GM19372 (cell line): ENCODE results near the gene XRCC3.

Experiments used
- ATAC-seq: cut with Tn5 transposase; IDR thresholded peaks from one replicate; pipeline ENCODE4 v1.9.1; 2021; ENCODE audit warnings: mild to moderate bottlenecking, low read depth, moderate library complexity; ENCODE audit not compliant: unreplicated experiment

Gene XRCC3

DNA sequence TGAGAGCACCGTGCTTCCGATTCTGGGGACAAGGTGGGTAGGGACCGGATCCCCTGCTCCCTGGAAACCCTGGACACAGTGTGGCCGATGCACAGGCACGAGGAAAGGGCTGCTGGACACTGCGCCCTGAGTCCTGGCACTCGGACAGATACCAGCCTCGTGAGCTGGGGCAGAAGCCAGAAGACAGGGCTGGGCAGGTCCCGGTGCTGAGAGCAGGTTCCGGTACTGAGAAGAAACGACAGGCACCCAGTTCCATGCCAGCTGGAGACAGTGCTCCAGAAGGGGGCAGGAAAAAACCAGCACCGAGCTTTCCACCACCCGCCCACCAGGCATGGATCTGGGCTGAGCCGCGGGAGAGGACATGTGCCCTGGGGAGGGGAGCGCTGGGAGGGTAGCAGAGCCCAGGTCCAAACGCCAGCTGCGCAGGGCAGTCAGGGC, 6.5 kb downstream of the XRCC3 start:
- ATAC-seq, result no peak

DNA sequence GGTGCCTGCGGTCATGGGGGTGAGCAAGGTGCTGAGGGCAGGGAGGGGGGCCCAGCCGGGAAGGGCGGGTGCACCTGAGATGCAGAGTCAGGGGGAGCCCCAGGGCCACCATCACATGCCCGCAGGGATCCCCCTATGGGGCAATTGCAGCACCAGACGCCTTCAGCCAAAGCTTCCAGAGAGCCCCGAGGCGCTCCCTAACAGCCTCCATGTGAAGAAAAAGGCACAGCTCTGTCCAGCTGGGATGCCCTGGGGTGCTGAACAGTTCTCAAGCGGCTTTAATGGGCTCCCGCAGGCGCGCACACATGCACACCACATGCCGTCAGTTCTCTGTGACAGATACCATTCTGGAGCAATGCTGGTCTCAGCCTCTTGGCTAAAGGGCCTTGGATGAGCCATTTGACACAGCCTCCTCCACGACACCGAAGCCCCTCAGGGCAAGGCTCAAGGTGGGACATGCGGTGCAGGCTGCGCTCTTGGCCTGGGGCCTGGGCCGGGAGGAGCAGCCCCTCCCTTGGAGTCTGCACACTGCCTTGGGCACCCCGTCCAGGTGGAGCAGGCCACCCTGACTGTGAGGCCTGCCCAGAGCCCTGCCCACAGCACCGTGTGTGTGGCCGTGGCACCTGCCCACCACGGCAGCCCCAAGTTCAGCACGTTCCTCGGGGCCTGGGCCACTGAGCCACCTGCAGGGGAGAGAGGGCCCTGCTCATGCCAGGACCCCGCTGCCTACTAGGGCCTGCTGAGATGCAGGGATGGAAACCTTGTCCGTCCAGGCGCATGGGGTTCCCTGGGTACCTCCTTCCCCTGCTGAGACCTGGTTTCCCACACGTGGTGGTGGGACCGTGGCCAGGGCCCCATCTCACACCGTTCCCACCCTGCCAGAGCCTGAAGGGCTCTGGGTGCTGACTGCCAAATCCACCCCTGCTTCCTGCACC, 7.7 kb downstream of the XRCC3 start:
- ATAC-seq, result no peak

DNA sequence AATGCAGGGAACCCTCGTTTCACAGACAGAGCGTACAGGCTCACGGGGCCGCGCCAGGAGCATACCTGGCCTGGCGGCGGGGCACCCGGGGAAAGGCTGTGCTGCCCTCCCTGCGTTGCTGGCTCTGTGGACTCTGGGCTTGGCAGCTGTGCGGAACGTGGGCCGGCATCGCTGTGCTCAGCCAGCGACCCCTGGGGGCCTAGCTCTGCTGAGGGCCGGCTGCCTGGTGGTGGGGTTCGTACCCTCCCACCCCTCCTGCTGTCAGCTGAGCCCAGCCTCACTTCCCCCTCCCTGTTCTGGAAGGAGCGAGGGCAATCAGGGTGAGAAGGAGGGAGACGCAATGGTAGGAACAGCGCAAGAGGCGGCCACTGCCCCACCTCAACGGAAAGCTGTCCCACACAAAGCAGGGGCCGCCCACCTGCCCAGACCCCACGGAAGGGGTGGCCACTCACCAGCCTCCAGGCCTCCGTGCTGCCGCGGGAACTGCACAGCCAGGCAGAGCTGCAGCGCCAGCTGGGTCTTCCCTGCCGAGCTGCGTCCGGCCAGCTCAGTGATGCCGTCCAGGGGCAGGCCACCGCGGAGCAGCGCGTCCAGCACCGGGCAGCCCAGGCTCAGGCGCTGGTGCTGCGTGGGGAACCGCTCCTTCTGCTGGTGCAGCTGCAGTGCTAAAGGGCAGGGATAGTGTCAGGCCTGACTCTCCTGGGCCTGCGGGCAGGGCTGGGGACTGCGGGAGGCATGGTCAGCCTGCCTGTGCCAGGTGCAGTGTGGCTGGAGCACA, 8.5 kb downstream of the XRCC3 start:
- ATAC-seq, result no peak

DNA sequence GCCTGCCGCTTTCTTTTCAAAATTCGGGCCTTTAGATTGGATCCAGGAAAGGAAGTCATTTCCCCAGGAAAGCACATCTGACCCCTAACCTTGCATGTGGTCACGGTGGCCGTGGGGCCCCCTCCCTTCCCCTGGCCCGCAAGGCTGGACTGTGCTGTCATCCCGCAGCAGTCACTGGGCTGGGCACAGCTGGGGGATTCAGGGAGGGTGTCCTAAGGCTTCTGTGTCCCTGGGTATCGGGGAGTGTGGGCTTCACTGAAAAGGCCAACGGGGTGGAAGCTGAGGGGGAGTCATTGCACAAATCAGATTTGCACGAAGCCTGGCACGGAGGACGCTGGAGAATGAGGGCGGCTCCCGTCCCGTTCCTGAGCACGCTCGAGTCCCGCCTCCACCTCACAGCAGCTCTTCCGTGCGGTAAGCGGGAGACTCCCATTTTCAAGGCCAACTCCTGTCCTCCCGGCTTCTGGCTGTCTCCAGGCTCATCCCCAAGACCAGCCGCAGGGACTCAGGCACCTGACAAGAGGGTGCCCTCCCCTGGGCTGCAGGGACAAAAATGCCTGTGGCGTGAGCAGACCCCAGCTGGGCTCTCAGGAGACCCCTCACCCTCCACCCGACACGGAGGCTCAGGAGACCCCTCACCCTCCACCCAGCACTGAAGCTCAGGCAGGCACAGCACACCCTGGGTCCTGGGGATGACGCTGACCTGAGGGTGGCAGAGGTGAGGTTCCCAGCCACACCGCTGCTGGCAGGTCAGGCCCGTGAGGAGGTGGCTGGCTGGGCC, 9.6 kb downstream of the XRCC3 start:
- no peak for ATAC-seq

DNA sequence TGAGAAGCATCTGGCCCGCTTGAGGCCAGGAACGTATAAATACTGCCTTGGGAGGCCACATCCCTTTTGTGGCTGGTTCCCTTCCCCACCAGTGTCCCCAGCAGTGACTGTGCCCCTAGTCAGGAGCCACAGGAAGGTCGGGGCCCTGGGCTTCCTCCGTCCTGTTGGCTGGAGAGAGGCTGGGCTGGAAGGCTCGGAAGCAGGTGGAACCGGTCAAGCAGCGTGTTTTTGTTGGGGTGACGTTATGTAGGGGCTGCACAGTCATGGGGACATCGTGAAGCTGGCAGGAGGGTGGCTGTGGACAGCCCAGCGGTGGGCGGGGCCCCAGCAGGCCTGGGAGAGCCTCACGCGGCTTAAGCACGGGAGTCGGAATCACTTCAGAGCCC, 10.1 kb downstream of the XRCC3 start:
- no peak for ATAC-seq

DNA sequence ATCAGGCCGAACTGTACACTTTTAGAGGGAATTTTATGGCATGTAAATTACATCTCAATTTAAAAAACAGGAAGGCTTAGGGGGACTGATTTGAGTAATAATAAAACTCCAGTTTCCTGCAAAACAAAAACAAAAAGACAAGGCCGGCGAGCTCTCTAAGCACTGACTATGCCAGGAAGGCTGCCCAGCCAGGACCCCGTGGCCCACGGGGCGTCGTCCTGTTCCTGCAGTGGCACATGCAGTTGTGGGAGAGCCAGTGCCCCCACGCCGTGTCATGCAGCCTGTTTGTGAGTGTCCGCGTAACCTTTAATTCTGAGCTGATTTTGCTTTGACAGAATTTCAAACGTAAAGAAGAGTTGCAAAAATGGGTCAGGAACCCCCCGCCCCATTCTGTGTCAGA, 10.5 kb downstream of the XRCC3 start:
- ATAC-seq, result no peak

DNA sequence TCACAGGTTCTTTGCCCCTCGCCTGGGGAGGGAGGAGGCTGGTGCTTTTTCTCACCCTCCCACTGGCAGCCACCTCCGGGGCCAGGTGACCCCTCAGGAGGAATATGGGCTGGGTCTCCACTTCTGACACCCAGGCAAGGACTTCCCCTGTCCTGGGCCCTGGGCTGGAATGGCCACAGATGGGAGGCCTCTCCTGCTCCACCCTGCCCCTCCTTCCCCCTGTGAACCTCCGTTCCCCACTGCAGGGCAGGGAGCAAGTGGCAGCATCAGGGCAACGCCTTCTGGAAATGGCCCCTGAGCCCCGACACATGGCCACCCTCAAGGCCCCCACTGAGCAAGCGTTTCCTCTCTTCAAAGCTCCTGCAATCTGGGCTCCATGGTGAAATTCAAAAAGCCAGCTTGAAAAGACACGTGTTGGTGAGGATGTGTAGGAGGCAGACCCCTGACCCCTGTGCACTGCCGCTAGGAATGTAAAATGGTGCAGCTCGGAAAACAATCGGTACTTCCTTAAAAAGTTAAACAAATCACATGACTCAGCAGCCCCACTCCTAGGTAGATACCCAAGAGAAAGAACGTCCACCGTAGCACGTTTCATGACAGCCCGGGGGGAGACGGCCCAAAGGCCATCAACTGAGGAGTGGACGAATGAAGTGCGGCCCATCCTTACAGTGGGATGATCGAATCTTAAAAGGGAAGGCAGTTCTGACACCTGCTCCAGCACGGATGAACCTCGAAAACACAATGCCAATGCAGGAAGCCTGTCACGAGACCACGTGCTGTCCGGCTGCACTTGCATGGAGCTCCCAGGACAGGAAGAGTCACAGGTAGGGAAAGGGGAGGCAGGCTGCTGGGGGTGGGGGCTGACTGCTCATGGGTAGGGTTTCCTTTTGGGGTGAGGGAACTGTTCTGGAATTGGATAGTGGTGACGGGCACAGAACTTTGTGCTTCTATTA, 11.5 kb downstream of the XRCC3 start:
- no peak for ATAC-seq

DNA sequence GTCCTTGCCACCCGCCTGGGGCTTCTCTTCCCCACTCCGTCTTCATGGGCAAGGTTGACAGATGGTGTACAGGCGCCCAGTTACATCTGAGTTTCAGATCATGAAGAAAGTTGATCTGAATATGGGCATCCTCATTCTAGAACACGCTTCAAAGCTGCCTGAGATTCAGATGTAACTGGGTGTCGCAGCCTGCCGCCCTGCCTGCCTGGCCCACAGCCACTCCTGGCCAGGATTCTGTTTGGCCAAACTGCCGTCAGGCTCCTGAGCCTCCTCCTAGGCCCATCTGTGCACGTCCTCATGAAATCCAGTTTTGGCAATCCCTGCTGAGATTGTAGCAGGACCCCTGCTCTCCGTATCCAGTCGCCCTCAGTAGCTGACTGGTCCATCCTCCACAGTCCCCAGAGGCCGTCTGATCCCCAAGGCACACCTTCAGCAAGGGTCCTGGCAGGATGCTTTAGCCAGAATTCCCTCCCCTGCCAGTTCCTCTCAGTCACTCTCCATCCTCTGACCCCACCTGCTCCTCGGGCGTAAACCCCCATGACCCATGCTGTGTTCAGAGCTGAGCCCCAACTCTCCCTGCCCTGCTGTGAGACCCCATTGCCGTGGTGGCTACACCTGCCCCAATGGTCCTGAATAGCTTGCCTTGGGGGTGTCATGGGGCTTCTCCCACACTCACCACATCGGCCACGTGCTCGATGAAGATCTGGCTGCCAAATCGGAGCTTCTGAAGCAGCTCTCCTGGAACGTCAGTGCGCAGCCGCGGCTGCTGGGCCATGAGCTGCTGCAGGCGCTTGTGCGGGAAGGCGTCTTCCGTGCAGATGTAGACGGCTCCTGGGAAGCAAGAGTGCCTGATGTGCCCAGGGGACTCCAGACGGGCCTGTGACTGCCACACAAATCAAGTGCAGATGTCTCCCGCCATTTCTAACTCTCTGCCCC, 12.5 kb downstream of the XRCC3 start:
- no peak for ATAC-seq

DNA sequence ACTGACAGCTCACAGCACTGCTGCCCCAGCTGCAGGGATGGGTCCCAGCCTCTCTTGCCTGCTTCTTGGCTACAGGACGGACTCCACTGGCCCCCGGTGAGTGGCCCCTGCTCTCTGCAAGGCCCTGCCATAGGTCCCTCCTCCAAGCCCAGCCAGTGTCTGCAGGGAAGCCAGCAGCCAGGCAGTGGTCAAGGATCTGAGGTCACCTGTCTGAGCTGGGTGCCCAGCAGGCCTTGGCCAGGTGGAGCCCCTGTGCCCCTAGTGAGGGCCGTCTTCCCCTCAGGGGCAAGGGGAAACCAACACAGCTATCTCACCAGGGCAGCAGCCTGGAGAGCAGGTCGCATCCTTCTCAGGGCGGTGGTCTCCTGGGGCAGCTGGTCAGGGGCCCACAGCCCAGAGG, 13.2 kb downstream of the XRCC3 start:
- no peak for ATAC-seq

DNA sequence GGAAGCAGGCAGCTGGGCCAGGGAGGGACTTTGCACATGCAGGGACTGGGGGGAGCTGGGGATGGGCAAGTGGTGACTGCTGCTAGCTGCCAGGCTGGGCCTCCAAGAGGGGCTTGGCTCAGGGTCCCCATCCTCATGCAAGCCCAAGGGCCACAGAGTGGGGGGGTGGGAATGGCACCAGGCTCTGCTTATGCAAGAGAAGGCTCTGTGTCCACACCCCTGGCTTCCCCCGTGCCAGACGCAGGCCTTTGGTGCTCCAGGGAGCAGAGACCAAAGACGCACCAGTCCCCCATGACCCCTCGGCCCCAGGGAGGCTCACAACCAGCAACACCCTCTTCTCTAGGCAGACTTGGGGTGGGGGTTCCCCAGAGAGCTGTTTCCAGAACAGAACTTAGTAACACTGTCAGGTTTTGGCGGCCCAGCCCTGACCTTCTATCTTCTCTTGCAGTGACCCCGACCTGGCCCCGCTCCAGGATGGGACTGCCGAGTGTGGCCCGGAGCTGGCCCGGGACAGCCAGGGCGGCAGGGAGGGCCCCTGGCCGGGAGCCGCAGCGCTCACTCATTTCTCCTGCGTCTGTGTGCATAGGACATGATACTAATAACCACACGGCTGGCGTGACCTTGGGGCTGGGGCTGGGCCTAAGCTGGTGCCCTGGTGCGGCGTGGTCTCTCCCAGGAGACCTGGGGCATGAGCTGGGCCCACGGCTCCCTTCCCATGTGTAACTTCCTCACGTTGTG, 14.3 kb downstream of the XRCC3 start:
- ATAC-seq, result no peak

DNA sequence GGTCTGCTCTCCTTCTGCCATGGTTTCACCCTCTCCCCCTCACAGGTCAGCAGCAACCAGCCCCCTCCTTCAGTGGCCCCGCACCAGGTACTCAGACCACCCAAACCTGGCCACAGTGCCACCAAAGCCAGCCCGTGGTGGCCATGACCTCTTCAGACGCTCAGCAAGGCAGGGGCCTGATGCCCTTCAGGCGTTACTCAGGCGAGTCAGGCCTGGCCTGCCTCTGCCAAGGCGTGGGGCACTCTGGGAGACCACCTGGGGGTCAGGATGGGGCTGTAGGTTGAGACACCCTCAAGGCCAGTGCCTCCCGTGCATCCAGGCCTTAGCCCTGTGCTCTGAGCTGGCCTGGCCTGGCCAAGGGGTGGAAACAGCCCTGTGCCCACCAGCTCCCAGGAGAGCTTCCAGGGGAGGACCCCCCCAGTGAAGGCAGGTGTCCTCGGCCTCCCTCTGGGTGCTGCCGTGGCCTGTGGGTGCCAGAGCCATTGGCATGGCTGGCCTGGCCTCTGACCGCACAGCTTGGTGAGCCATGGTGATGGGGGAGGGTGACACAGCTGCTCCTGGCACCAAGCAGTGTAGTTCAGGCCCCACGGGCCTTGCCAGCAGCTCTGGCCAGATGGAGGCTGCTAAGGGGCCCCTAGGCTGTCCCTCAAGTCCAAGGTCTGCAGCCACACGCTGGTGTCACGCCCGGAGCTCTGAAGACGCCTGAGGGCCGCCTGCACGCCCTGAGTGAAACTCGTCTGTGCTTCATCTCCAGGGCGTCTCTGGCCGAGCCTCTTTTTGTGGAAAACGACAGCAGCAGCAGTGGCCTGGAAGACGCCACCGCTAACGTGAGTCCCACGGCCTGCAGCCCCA, 15.1 kb downstream of the XRCC3 start:
- ATAC-seq, result no peak

DNA sequence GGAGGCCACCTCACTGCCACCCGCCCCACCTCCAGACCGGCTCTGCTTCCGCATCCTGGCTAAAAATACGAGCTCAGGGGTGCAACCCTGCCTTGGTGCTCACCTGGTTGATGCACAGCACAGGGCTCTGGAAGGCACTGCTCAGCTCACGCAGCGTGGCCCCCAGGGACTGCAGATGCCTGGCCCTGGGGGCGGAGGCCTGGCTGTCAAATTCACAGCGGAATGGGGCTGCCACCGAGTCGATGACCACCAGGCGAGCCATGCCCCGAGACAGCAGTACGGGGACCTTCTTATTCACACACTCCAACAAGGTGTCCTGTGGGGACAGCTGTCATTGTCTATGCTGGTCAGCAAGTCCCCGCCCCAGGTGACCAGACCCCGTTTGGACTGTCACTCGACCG, 16.0 kb downstream of the XRCC3 start:
- no peak for ATAC-seq

DNA sequence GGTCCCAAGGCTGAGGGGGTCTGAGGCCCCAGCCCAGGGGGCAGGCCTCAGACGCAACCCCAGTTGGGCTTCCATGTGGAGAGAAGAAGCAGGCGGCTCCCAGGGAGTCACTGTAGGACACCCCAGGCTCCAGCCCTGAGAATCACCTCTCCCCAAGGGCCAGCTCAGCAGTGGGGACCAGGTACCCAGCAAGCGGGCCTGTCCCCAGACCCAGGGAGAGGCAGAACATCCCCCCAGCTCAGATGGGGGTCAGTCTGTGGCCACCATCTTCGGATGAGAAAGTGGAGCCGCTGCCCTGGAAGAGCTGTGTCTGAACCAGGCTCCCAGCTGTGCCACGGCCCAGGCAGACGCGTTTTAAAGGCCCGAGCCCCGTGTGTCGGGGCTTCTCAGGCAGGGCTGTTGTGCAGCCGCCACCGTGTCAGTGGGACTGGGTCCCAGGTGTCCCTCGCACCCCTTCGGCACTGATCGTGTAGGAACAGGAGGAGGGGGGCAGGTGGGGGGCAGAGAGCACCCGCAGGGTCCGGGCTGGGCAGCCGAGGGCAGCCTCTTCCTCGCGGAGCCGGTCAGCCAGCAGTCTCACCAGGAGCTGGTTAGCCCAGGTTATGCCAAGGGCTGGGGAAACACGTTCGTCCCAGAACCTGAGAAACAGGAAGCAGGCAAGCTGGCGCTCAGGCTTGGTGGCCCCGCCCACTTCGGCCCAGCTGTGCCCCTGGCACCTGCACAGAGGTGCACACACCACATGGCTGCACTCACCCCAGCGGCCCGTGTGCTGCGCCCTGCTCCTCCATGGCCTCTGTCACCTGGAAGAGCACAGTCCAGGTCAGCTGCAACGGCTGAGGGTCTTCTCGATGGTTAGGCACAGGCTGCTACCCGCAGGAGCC, 16.6 kb downstream of the XRCC3 start:
- ATAC-seq, result no peak

DNA sequence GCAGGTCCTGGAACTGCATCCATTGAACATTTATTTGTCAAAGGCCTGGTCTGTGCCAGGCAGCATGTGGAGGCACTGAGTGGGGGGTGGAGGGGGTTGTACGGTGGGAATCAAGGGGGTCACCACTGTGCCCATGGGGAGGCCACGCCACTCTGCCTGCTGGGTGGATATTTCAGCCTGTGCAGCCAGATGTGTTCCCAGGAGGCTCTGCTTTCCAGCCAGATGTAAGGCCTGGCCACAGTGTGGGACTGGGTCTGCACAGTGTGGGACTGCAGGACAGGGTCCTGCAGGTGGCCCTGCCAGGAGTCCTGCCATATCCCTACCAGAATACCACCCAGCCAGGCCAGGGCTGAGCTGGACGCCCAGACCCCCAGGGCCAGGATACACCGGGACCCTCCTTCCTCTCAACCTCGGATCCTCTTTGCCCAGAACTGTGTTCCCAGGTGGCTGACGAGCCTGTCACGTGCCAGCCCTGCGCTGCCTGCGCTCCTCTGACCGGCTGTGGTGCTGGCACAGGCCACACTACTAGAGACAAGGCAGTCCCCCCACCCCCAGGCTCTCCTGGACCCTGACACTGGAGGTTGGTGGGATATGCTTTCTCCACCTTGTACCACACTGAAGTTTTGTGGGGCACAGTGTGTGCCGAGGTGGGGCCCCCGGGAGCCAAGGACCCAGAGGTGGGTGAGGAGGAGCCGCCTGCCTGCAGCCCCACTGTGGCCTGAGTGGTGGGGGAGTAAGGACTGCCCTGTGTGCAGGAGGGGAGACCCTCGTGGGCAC, 17.5 kb downstream of the XRCC3 start:
- ATAC-seq, result no peak

DNA sequence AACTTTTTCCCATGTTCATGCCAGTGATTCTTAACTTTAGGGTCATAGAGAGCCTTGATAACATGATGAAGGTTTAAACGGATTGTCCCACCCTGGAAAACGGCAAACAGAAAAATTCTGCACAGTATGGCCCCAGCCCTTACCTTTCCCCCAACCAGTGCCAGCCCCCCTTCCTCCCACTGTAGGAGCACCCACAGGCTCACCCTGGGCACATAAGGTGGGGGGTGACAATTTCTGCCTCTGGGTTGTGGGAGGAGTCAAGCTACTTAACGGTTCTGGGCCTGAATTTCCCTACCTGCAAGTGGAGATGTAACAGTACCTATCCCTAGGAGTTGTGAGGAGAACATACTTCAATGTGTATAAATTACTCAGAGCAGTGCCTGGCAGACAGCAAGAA, 18.0 kb downstream of the XRCC3 start:
- no peak for ATAC-seq
